Nephron (organoid): Measurements from ENCODE around the gene CASK.

Experiments used
- H3K27ac Mint-ChIP-seq, 3 experiments: 2 replicates each; pipeline ENCODE4 v1.8.0; 2020; ENCODE audit warnings: mixed read lengths in 3 of 3, mild to moderate bottlenecking in 2 of 3, moderate library complexity in 1 of 3
- H3K27me3 Mint-ChIP-seq: 2 replicates; pipeline ENCODE4 v1.8.0; 2021; ENCODE audit warnings: low read depth, mild to moderate bottlenecking, moderate library complexity, mixed read lengths
- H3K36me3 Mint-ChIP-seq: 2 replicates; pipeline ENCODE4 v1.8.0; 2020; ENCODE audit warnings: low read depth, mixed read lengths
- H3K4me1 Mint-ChIP-seq: 2 replicates; pipeline ENCODE4 v1.8.0; 2020; ENCODE audit warnings: mixed read lengths
- H3K4me3 Mint-ChIP-seq, 3 experiments: 2 replicates each; pipeline ENCODE4 v1.8.0; 2020; ENCODE audit warnings: mild to moderate bottlenecking in 3 of 3, mixed read lengths in 3 of 3, moderate library complexity in 2 of 3
- H3K9me3 Mint-ChIP-seq: 2 replicates; pipeline ENCODE4 v1.8.0; 2020; ENCODE audit warnings: mixed read lengths
- CTCF ChIP-seq, 3 experiments: fragments of 200-600 bp; sonication (generic); IDR thresholded peaks; one replicate each; pipeline ENCODE4 v1.5.0; 2021; ENCODE audit warnings: antibody characterized with exemption in 3 of 3; ENCODE audit not compliant: unreplicated experiment in 3 of 3

CASK gene

DNA sequence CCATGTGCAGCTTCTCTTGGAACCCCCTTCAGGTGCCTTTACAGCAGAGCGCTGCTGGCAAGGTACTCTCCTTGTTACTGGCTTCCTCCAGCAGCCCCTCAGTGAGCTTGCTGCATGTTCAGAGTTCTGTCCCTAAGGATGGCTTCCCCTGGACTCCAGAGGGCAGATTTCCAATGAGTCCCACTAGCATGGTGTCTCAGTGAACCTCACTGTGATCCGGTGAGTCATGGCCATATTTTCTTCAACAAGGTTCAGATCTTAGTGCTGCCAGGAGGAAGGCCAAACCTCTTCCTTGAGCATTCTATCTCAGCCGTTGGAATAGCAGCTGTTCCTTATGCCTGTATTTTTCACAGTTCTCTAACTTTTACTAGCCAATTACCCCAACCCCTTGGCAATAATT is 98.8 kb downstream of the CASK start:
- no peak for TF ChIP-seq CTCF (IDR thresholded peaks at IDR 0.05; ENCODE audit: unreplicated experiment in 3 of 3)
- H3K36me3 Mint-ChIP-seq = peaks cover 10% of the 10 kb centered on the region
- no peaks in the 10 kb centered on the region for H3K27me3 Mint-ChIP-seq
- H3K4me1 Mint-ChIP-seq = no peaks in the 10 kb centered on the region
- no peak overlapping the region for H3K4me3 Mint-ChIP-seq
- H3K27ac Mint-ChIP-seq = no peak overlapping the region
- peaks cover 16% of the 10 kb centered on the region for H3K9me3 Mint-ChIP-seq

GRCh38 chrX:41823402-41823801 is 100.0 kb downstream of the CASK start:
- no peaks in the 10 kb centered on the region for H3K27me3 Mint-ChIP-seq
- peaks cover 13% of the 10 kb centered on the region for H3K36me3 Mint-ChIP-seq
- no peak for TF ChIP-seq CTCF (IDR thresholded peaks at IDR 0.05; ENCODE audit: unreplicated experiment in 3 of 3)
- no peak overlapping the region for H3K27ac Mint-ChIP-seq
- no peak overlapping the region for H3K4me3 Mint-ChIP-seq
- H3K9me3 Mint-ChIP-seq = peaks cover 23% of the 10 kb centered on the region
- H3K4me1 Mint-ChIP-seq = no peaks in the 10 kb centered on the region

- H3K9me3 Mint-ChIP-seq = peaks cover 23% of the 10 kb centered on the region
- no peak for TF ChIP-seq CTCF (IDR thresholded peaks at IDR 0.05; ENCODE audit: unreplicated experiment in 3 of 3)
- peaks cover 14% of the 10 kb centered on the region for H3K36me3 Mint-ChIP-seq
- no peak overlapping the region for H3K4me3 Mint-ChIP-seq
- no peaks in the 10 kb centered on the region for H3K27me3 Mint-ChIP-seq
- H3K4me1 Mint-ChIP-seq = no peaks in the 10 kb centered on the region
- no peak overlapping the region for H3K27ac Mint-ChIP-seq
These were observed 100.5 kb downstream of the CASK start for GRCh38 chrX:41822892-41823291.

GRCh38 chrX:41808047-41808446 is 115.3 kb downstream of the CASK start:
- no peaks in the 10 kb centered on the region for H3K4me1 Mint-ChIP-seq
- peaks cover 45% of the 10 kb centered on the region for H3K36me3 Mint-ChIP-seq
- peaks cover 41% of the 10 kb centered on the region for H3K9me3 Mint-ChIP-seq
- H3K27me3 Mint-ChIP-seq = no peaks in the 10 kb centered on the region
- no peak overlapping the region for H3K4me3 Mint-ChIP-seq
- no peak for TF ChIP-seq CTCF (IDR thresholded peaks at IDR 0.05; ENCODE audit: unreplicated experiment in 3 of 3)
- H3K27ac Mint-ChIP-seq = no peak overlapping the region

GRCh38 chrX:41802958-41803357 is 120.4 kb downstream of the CASK start:
- H3K36me3 Mint-ChIP-seq = peaks cover 44% of the 10 kb centered on the region
- no peak overlapping the region for H3K27ac Mint-ChIP-seq
- H3K27me3 Mint-ChIP-seq = no peaks in the 10 kb centered on the region
- H3K4me3 Mint-ChIP-seq = no peak overlapping the region
- TF ChIP-seq CTCF (IDR thresholded peaks at IDR 0.05; ENCODE audit: unreplicated experiment in 3 of 3) = no peak
- peaks cover 34% of the 10 kb centered on the region for H3K9me3 Mint-ChIP-seq
- peaks cover 4% of the 10 kb centered on the region for H3K4me1 Mint-ChIP-seq

- H3K27ac Mint-ChIP-seq = no peak overlapping the region
- H3K4me1 Mint-ChIP-seq = peaks cover 13% of the 10 kb centered on the region
- TF ChIP-seq CTCF (IDR thresholded peaks at IDR 0.05; ENCODE audit: unreplicated experiment in 3 of 3) = no peak
- H3K4me3 Mint-ChIP-seq = no peak overlapping the region
- H3K9me3 Mint-ChIP-seq = peaks cover 23% of the 10 kb centered on the region
- H3K36me3 Mint-ChIP-seq = peaks cover 26% of the 10 kb centered on the region
- no peaks in the 10 kb centered on the region for H3K27me3 Mint-ChIP-seq
These were observed 123.7 kb downstream of the CASK start for GRCh38 chrX:41799661-41800060.
